ENCODE measurements around the gene RAB40B.

- TF ChIP-seq POLR2A (IDR thresholded peaks at IDR 0.05; ENCODE audit: low read length), result no peak
- TF ChIP-seq GATA1 (IDR thresholded peaks at IDR 0.05; ENCODE audit: low read depth, low read length), result no peak
Measured at GRCh38 chr17:82644148-82644547, 54.4 kb downstream of the RAB40B start.

Data from erythroblast (primary cell).